GM12878 (cell line): ENCODE results near the gene UBASH3B.

ENCODE experiments used
- CHD4 ChIP-seq: fragments of 200-600 bp; sonication (generic); IDR thresholded peaks from 2 replicates; pipeline ENCODE4 v1.6.1; 2016; ENCODE audit warnings: mild to moderate bottlenecking
- CTCF ChIP-seq, 3 experiments: IDR thresholded peaks in 2 of 3; conservative IDR thresholded peaks in 1 of 3; 2 replicates each; pipeline ENCODE4 v1.5.1; 2011; ENCODE audit warnings: low read depth in 3 of 3, low read length in 3 of 3, mild to moderate bottlenecking in 3 of 3, control low read depth in 2 of 3, moderate library complexity in 2 of 3, inconsistent platforms in 1 of 3, mixed read lengths in 1 of 3; ENCODE audit not compliant: control insufficient read depth in 2 of 3, insufficient read depth in 1 of 3; ENCODE audit errors: extremely low read depth in 1 of 3
- ETV6 ChIP-seq, 2 experiments: fragments of 450-650 bp in 1 of 2; IDR thresholded peaks in 1 of 2; conservative IDR thresholded peaks in 1 of 2; 2 replicates each; pipeline ENCODE4 v1.6.1; 2014; ENCODE audit warnings: antibody characterized with exemption in 1 of 2, borderline replicate concordance in 1 of 2, low read depth in 1 of 2, mild to moderate bottlenecking in 1 of 2, moderate library complexity in 1 of 2
- HDGF ChIP-seq: fragments of 450-650 bp; IDR thresholded peaks from 2 replicates; pipeline ENCODE4 v1.6.1; 2016; ENCODE audit warnings: antibody characterized with exemption
- MAX ChIP-seq: IDR thresholded peaks from 2 replicates; pipeline ENCODE4 v1.6.1; 2012; ENCODE audit warnings: low read depth, low read length, improper control_type of control experiment
- PML ChIP-seq: IDR thresholded peaks from 2 replicates; pipeline ENCODE4 v1.6.1; 2012; ENCODE audit warnings: low read length, inconsistent platforms
- SIX5 ChIP-seq: IDR thresholded peaks from 2 replicates; pipeline ENCODE4 v1.6.1; 2011; ENCODE audit warnings: mild to moderate bottlenecking, low read depth, low read length, moderate library complexity; ENCODE audit not compliant: severe bottlenecking
- TAF1 ChIP-seq: IDR thresholded peaks from 2 replicates; pipeline ENCODE4 v1.6.1; 2011; ENCODE audit warnings: mild to moderate bottlenecking, low read depth, low read length, borderline replicate concordance
- TBL1XR1 ChIP-seq: IDR thresholded peaks from 2 replicates; pipeline ENCODE4 v1.6.1; 2012; ENCODE audit warnings: low read depth, low read length, improper control_type of control experiment
- TCF7 ChIP-seq: IDR thresholded peaks from 2 replicates; pipeline ENCODE4 v1.6.1; 2014; ENCODE audit warnings: antibody characterized with exemption, borderline replicate concordance

- TF ChIP-seq PML (no peak), CTCF (IDR thresholded peaks at IDR 0.05 in 2 of 3, conservative IDR thresholded peaks at IDR 0.05 in 1 of 3; ENCODE audit: control insufficient read depth in 2 of 3, extremely low read depth in 1 of 3, insufficient read depth in 1 of 3, low read depth in 3 of 3, low read length in 3 of 3) (no peak), CHD4 (no peak), TAF1 (no peak), TBL1XR1 (no peak), SIX5 (no peak), ETV6 (conservative IDR thresholded peaks at IDR 0.05 in 1 of 2, IDR thresholded peaks at IDR 0.05 in 1 of 2; ENCODE audit: borderline replicate concordance in 1 of 2, low read depth in 1 of 2) (no peak), HDGF (no peak), TCF7 (no peak), MAX (no peak)
Observed at GRCh38 chr11:122813894-122814270, 158.4 kb downstream of the UBASH3B start.
